ENCODE results near the gene TSNAX. TPM values are rescaled to one million over a fixed set of nuclear protein-coding genes. Genes with fewer than 3 reads are reported as not detected.
"Not testable (repeated sequence)": the region's sequence is repeated elsewhere in the genome, so short reads cannot be mapped to it uniquely, and the experiment has no call there.

Gene TSNAX, protein sequence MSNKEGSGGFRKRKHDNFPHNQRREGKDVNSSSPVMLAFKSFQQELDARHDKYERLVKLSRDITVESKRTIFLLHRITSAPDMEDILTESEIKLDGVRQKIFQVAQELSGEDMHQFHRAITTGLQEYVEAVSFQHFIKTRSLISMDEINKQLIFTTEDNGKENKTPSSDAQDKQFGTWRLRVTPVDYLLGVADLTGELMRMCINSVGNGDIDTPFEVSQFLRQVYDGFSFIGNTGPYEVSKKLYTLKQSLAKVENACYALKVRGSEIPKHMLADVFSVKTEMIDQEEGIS
- 63.8 TPM for total RNA-seq

DNA sequence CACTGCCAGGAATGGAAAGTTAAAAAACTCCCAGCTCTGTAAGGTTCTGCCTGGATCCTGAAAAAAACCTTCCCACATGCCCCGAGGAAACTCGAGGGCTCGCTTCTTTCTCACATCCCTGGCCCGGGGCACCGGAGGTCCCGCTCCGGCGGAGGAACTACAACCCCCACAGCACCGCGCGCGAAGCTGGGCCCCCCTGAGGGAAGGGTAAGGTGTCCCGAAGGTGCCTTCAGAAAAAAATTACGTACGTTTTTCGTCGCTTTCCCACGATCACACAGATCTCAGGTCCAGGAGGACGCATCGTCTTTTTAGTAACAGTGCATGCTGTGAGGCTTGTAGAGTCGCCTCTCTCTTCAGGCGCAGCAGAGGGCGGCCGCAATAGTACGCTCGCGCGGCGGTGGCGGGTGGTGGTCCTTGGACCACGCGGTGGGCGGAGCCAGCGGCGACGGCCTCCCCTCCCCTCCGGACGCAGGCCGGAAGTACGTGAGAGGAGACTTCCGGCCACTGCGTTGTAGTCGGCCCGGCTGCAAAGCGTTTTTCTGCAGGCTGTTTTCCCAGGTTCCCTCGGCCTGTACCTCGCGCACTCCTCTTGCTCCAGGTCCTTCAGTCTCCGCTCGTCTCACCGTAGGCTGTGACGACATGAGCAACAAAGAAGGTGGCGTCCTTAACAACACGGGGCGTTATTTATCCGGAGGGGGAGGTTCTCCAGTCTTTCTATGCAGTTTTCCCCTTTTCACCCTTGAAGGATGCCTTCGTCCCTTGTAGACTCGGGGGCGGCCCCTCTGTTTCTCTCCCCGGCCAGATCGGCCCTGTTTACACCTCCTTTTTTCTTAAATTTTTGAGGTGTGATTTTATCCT lies at the start of gene TSNAX:
Gene TSNAX (plus strand): TSS at position 498 of the 858 bp plus-strand sequence. CDS start 142 bp downstream, at position 640.
- peak; percentile 88 for DNase-seq

DNA sequence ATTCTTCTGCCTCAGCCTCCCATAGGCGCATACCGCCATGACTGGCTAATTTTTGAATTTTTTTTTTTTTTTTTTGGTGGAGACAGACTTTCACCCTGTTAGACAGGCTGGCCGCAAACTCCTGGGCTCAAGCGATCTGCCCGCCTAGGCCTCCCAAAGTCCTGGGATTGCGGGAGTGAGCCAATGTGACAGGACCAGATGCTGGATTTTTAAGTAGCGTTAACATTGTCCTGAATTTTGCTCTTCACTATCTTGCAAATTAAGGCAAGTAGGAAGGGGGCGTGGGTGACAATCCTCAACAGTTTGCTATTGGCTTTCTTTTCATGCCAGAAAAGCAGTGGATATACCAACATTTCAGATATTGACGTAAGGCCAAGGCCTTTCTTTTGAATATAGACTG lies 49.7 kb upstream of the TSNAX start:
- DNase-seq = no peak

DNA sequence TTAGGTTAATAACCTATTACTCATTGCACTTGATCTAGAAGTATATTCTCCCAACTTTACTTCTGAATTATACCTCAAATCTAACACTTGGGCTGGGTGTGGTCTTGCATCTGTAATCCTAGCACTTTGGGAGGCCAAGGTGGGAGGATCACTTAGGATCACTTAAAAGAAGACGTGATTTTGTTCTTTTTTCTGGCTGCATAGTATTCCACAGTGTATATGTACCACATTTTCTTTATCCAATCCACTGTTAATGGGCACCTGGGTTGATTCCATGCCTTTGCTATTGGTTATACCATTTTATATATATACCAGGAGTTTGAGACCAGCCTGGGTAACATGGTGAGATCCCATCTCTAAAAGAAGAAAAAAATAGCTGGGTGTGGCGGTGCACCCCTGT lies 48.5 kb upstream of the TSNAX start:
- no peak for DNase-seq

DNA sequence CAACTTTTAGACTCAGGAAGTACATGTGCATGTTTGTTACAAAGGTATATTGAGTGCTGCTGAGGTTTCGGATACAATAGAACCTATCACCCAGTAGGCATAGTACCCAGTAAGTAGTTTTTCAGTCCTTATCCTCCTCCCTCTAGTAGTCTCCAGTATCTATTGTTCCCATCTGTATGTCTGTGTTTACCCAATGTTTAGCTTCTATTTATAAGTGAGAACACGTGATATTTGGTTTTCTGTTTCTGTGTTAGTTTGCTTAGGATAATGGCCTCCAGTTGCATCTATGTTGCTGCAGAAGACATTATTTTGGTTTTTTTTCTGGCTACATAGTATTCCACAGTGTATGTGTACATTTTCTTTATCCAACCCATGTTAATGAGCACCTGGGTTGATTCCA lies 47.2 kb upstream of the TSNAX start:
- DNase-seq = no peak

DNA sequence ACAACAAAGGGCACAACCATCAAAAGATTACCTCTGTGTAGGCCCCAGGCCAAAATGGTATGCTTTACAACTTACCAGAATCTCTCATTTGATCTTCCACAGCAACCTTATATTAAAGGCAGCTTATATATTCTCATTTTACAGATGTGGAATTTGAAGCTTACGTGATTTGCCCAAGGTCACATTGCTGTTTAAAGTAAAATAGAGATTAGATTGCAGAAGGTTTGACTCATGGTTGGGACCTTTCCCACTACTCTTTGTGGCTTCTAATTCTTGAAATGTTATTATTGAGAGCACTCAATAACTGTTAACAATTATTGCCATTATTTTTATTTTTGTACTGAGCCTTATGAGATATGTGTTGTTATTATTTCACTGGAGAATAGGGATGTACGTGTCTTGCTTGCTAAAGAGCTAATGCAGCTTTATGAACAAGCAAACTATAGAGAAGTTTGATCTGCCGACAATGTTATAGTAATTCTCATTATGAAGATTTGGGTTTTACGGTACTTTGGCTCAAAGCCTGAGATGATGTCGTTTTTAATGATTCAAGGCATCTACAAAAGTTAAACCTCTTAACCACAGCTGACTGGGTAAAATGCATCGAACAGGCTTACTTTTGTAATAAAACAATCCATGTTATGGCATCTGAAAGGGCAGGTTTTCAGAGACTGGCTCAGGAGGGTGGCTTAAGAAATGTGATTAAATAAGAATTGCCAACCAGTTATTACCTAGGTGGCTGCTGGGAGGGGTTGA lies 43.3 kb upstream of the TSNAX start:
- DNase-seq = no peak

DNA sequence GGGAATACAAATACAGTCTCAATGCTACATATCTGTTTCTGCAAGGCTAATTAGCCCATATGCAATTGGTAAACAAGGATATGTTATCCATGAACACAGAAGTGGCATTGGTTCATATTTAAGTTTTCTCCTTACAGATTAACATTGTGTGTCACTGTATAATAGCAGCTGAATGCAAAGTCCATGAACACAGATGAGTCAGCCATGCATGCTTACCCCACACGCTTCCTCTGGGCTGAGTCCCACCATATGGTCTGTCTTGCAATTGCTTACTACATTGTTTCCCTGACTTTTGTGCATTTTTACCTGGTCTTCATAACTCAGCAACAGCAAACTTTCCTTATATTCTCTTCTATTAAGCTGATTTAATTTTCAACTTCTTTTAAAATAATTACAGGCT lies 41.5 kb upstream of the TSNAX start:
- no peak for DNase-seq

DNA sequence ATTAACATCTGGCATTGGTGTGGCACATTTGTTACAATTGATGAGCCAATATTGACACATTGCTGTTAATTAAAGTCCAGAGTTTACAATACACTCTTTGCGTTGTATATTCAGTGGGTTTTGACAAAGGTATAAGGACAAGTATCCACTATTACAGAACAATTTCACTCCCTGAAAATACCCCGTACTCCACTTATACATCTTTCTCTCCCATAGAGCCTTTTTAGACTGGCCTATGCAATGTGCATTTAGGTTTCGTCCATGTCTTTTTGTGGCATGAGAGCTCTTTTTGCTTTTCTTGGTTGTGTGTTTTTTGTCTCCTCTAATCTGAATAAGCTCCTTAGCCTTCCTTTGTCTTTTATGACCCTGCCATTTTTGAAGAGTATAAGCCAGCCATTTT lies 40.6 kb upstream of the TSNAX start:
- no peak for DNase-seq

DNA sequence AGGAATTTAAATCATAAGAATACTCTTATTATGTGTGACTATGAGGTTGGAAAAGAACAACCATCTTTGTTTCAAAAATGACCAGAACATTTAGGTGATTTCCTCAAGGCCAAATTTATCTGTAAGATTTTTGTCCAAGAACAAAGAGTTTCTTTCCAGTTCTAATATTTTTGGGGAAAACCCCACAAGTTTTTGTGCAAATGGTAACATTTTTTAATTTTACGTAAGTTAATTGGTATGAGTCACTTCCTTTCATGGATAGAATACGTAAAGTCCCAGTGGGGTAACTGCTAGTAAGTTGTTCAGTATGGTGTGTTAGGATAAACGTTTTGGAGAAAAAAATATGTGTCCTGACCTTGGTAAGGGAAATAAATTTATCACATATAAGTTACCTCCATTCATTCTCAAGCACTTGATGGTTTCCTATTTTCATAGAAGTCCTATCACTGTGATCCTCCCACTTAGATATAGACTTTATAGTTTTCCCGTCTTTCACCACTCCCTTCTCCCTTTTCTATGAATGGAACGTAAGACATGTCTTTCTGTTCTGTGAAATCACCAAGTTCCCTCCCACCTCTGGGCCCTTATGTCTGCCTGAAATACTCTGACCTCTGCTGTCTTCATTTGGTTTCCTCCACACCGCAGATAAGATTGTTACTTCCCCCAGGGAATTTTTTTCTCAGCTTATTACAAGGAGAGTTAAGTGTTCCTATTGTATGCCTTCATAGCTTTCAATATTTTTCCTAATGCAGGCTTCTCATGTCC lies 34.9 kb upstream of the TSNAX start:
- no peak for DNase-seq

DNA sequence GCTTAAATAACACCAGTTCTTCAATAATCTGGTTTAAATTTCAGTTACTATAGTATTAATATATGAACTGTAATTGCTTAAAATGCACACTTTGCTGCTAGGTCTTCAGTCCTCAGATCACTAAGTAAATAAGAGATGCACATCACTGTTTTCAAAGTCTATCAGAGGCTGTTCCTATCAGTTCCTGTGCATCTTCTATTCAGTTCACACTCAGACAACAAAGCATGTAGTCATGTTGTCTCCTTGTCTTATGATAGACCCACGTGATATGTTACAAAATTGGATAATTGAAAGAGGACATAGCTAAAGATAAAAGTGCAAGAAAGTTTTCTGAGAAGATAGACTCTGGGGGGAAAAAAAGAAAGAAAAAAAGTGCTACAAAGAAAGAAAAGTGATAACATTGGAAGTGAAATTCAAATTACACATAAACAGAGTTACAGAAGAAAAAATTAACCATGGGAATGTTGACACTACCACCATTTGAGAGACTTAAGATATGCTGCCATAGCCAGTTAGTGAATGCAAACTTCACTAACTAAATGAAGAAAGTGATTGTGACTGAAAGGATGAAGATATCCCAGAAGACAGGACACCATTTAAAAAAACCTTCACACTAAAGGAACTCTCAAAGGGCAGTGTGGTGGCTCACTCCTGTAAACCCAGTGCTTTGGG lies 33.9 kb upstream of the TSNAX start:
- DNase-seq = no peak

DNA sequence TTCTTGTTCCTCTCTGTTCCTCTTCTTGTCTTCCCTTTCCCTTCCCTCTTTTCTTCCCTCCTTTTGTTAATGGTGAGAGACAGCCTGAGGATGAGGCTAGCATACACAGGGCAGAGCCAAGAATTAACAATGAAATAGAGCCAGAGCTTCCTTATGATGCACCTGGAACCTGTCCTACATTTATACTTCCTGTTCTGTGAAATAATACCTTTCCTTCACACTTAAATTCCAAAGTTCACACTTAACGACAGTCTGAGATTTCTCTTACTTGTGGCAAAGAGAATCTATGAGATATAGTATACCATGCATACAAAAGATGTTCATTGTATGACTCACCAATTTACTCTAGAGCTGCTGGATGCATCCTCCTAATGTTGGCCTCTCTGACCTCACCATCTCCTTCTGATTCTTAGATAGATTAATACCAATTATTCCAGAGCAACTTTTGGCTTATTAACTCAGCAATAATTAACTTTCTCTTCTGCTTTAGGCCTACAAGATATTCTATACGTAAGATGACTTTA lies 30.8 kb upstream of the TSNAX start:
- DNase-seq = no peak

DNA sequence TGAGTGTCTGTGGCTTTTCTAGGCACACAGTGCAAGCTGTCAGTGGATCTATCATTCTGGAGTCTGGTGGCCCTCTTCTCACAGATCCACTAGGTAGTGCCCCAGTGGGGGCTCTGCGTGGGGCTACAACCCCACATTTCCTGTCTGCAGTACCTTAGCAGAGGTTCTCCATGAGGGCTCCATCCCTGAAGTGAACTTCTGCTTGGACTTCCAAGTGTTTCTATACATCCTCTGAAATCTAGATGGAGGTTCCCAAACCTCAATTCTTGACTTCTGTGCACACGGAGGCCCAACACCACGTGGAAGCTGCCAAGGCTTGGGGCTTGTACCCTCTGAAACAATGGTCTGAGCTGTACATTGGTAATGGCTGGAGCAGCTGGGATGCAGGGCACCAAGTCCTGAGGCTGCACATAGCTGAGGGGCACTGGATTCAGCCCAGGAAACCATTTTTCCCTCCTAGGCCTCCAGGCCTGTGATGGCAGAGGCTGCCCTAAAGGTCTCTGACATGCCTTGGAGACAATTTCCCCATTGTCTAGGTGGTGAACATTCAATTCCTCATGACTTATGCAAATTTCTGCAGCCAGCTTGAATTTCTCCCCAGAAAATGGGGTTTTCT lies 29.2 kb upstream of the TSNAX start:
- DNase-seq = no peak

DNA sequence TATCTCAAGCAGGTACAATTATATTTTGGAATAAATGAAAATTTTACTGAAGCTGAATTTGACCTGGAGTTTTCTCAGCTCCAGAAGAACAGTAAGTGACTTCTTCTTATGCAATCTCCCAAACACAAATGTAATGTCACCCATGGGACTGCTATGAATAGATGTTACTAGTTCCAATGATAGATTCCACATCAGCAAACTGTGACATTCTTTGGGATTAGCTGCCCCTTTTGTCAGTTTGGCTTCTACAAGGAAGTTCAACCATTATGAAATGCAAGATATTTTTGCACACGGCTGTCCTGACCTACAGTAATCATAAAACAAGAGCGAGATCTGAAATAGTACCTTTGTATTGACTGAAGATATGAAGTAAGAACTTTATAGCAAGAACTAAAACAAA lies 27.8 kb upstream of the TSNAX start:
- DNase-seq = no peak

DNA sequence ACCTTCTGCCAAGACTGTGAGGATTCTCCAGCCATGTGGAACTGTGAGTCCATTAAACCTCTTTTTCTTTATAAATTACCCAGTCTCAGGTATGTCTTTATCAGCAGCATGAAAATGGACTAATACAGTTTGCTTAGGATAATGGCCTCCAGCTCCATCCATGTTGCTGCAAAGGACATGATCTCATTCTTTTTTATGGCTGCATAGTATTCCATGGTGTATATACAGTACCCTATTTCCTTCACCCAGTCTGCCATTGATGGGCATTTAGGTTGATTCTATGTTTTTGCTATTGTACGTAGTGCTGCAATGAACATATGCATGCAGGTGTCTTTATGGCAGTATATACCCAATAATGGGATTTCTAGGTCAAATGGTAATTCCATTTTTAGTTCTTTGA lies 25.3 kb upstream of the TSNAX start:
- not testable (repeated sequence) for DNase-seq

DNA sequence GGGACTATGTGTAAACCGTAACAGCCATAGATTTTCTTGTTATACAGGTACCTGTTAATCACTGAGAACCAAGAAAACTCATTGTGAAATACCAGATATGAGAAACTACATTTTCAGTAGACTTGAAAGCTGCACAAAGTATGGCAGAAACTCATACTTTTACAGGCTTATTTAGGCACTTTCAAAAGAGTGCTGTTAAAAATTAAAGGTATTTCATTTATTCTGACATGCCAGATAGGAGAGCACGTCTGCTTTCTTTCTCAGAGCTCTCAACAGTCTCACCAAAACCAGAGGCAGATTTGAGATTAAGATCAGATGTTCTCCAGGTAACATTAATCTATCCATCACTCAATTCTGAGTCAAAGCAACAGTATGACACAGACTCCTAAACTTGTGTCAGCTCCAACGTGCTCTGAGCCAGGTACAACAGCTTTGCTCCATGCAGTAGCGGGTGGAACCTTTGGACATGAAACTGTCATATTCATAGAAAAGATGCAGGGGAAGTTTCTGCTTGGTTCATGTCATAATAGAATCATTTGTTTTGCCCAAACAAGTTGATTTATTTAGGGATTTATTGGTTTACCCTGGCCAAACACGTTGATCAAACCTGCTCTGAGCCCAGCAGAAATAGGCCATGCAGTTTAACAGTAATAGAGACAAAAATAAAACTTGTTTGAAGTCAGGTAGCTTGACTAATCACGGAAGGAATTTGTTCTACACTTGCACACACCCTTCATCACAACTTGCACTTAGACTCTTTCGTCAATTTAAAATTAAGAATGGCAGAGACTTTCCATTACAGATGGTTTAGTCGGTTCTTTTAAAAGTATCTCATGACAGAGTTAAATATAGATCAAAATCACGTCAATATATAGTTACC lies 20.8 kb upstream of the TSNAX start:
- no peak for DNase-seq

DNA sequence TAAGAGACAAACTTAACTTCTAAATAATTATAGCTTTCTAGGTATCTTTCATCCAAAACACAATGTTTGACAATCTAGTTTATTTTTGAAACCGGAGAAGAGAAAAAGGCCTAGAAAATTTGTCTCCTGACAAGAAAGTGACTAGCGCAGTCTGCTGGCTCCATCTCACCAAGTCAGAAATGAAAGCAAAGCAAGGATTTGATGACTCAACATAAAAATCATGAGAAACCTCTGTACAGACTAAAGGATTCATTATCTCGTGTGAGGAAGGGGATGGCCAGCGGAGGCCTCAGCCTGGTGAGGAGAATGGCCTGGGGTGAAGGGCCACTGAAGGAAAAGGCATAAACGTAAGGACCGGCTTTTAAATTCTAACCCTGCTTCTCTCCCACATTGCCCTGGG lies 20.0 kb upstream of the TSNAX start:
- DNase-seq = no peak

DNA sequence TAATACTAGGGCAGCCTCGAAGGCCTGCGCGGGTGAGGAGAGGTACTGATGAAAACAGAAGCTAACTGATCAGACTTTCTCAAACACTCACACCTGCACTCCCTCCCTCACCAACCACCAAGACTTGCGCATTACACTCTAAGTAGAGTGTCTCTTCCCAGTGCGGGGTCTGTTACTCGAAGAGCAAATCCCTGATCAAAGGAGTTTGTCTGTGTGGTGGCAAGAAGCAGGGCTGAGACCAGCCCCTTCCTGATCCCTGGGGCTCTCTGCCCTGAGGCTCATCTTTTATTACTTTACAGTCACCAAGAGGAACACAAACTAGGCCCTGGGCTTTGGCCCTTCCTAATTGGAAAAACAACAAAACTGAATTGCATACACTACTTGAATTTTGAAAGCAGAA lies 19.5 kb upstream of the TSNAX start:
- no peak for DNase-seq

DNA sequence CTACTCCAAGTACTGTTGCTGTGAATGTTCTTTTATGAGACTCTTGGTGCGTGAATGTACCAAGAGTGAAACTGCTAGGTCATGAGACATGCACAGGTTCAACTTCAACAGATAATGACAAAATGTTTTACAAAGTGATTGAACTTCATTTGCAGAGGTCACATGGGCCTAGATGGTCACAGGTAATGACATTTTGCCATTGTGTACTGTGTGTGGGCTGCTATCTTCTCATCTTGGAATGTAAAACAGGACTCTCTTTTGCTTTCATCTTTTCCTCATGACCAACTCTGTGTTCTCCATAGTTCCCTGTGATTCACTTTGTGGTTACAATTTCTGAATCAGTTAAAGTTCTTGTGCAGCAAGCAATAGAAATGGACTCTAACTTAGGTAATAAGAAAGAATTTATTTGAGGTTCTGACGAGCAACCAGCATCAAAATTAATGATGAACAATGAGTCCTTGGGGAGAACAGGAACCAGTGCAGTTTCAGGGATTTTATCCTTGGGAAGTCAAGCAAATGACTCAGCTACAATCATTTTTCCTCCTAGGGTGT lies 16.2 kb upstream of the TSNAX start:
- no peak for DNase-seq

DNA sequence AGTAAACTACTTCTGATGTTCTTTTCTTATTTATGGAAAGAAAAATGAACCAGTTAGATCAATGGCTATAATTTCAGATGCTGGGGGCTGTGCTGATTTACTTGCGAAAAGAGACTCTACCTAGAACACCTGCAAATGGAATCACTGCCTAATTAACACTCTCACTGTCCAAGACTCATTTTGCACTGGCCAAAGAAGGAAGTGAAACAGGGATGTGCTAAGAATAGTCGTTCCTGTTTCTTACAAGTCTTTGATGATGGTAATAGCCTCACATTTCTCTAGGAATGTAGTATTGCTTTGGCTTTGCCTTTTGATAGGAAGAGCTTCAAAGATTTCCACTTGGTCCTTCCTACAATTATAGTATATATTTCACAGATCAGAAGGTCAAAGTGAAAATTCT lies 12.7 kb upstream of the TSNAX start:
- no peak for DNase-seq

DNA sequence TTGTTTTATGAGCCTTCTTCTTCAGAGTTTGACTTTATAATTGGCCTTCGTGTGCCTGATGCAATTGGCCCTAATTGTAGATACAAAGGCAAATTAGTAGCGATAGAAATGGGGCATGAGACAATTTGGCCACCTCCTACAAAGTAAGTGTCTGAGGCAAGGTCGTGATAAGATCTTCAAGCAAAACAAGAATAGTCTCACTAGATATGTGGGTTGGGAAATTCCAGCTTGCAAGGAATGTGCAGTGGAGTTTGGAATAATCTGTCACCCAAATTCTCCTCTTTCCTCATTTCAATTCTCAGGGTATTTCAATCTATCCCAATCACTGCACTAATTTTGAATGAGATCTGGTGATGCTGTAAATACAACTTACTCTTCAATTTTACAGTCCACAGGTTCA lies 11.4 kb upstream of the TSNAX start:
- DNase-seq = no peak
